Neutrophil (primary cell): ENCODE measurements around the gene ITPR1.

Experiments
- H3K27ac ChIP-seq: fragments of 200-600 bp; sonication (generic); 2 replicates; pipeline ENCODE4 v1.5.1; 2016; ENCODE audit warnings: mild to moderate bottlenecking, moderate library complexity
- H3K27me3 ChIP-seq: fragments of 200-600 bp; sonication (generic); 2 replicates; pipeline ENCODE4 v1.6.0; 2016; ENCODE audit warnings: mild to moderate bottlenecking
- H3K36me3 ChIP-seq: fragments of 200-600 bp; sonication (generic); 2 replicates; pipeline ENCODE4 v1.5.1; 2017
- H3K4me1 ChIP-seq, 2 experiments: fragments of 200-600 bp in 1 of 2; sonication (generic) in 1 of 2; 1 replicate in 1 of 2; 2 replicates in 1 of 2; pipeline versions ENCODE4 v1.5.1 to v1.6.1; 2013 to 2016; ENCODE audit warnings: low read depth in 1 of 2, low read length in 1 of 2, mild to moderate bottlenecking in 1 of 2, moderate library complexity in 1 of 2; ENCODE audit not compliant: control insufficient read depth in 1 of 2, insufficient read depth in 1 of 2
- H3K4me3 ChIP-seq, 2 experiments: fragments of 200-600 bp in 1 of 2; sonication (generic) in 1 of 2; 1 replicate in 1 of 2; 2 replicates in 1 of 2; pipeline ENCODE4 v1.5.1; 2013 to 2016; ENCODE audit warnings: low read depth in 1 of 2, low read length in 1 of 2, mild to moderate bottlenecking in 1 of 2, moderate library complexity in 1 of 2
- H3K9me3 ChIP-seq: fragments of 200-600 bp; sonication (generic); 2 replicates; pipeline ENCODE4 v1.5.1; 2016
- CTCF ChIP-seq: fragments of 200-600 bp; sonication (generic); IDR thresholded peaks from 2 replicates; pipeline ENCODE4 v1.5.1; 2016; ENCODE audit warnings: antibody characterized with exemption

Gene ITPR1

GRCh38 chr3:4660936-4661335 lies 167.8 kb downstream of the ITPR1 start:
- H3K36me3 ChIP-seq: peaks cover 6% of the 10 kb centered on the region

GRCh38 chr3:4664412-4664811 lies 171.3 kb downstream of the ITPR1 start:
- no peaks in the 10 kb centered on the region for H3K9me3 ChIP-seq
- no peak for TF ChIP-seq CTCF
- H3K4me1 ChIP-seq: peaks cover 7 to 8% of the 10 kb centered on the region in 2 experiments
- no peaks in the 10 kb centered on the region for H3K27me3 ChIP-seq
- H3K36me3 ChIP-seq: peaks cover 6% of the 10 kb centered on the region
- H3K27ac ChIP-seq: no peak overlapping the region
- no peak overlapping the region for H3K4me3 ChIP-seq

More at GRCh38 chr3:4660936-4661335, 167.8 kb downstream of the ITPR1 start:
- Histone ChIP-seq H3K4me1 (no peaks in the 10 kb centered on the region), H3K27ac (no peak overlapping the region), H3K9me3 (no peaks in the 10 kb centered on the region), H3K4me3 (no peak overlapping the region), H3K27me3 (no peaks in the 10 kb centered on the region)
- no peak for TF ChIP-seq CTCF

- Histone ChIP-seq H3K27ac (no peak overlapping the region), H3K36me3 (peaks cover 6% of the 10 kb centered on the region), H3K4me1 (peaks cover 8 to 10% of the 10 kb centered on the region in 2 experiments), H3K4me3 (no peak overlapping the region), H3K27me3 (no peaks in the 10 kb centered on the region), H3K9me3 (no peaks in the 10 kb centered on the region)
- no peak for TF ChIP-seq CTCF
Observed at GRCh38 chr3:4665197-4665596, 172.0 kb downstream of the ITPR1 start.

- H3K27me3 ChIP-seq: no peaks in the 10 kb centered on the region
- H3K9me3 ChIP-seq: no peaks in the 10 kb centered on the region
- no peak overlapping the region for H3K27ac ChIP-seq
- H3K4me3 ChIP-seq: no peak overlapping the region
- no peak for TF ChIP-seq CTCF
- peaks cover 6% of the 10 kb centered on the region for H3K36me3 ChIP-seq
- peaks cover 8 to 10% of the 10 kb centered on the region in 2 experiments for H3K4me1 ChIP-seq
Observed at GRCh38 chr3:4666071-4666470, 172.9 kb downstream of the ITPR1 start.

- Histone ChIP-seq H3K4me3 (no peak overlapping the region), H3K27ac (no peak overlapping the region), H3K4me1 (peaks cover 8 to 10% of the 10 kb centered on the region in 2 experiments), H3K36me3 (no peaks in the 10 kb centered on the region), H3K27me3 (no peaks in the 10 kb centered on the region), H3K9me3 (no peaks in the 10 kb centered on the region)
- TF ChIP-seq CTCF: no peak
Observed at GRCh38 chr3:4670352-4670751, 177.2 kb downstream of the ITPR1 start.
